ENCODE measurements around the gene PIGN. TPM values are rescaled to one million over a fixed set of nuclear protein-coding genes. Genes with fewer than 3 reads are reported as not detected.

PIGN gene
- total RNA-seq, 1 experiment from 2014 or later: 30.9 TPM

GRCh38 chr18:62175521-62175920 is 11.3 kb downstream of the PIGN start:
- Histone ChIP-seq H3K56ac (ENCODE audit: insufficient read length, low read depth, low read length) (no peak overlapping the region), H4K91ac (ENCODE audit: insufficient read length, low read depth, low read length) (no peak overlapping the region), H3K4ac (ENCODE audit: low read depth, low read length) (no peak overlapping the region), H3K23me2 (ENCODE audit: insufficient read length, low read depth, low read length, poor library complexity, severe bottlenecking) (no peaks in the 10 kb centered on the region), H3K79me2 (ENCODE audit: insufficient read depth, low read length) (no peaks in the 10 kb centered on the region), H2AFZ (ENCODE audit: low read length) (no peak overlapping the region), H3K9me3 (ENCODE audit: control insufficient read depth, low read depth, low read length) (no peaks in the 10 kb centered on the region), H2BK20ac (ENCODE audit: low read depth, low read length, poor library complexity, severe bottlenecking) (no peak overlapping the region), H4K8ac (replicated peaks; ENCODE audit: insufficient read length, low read depth, low read length) (no peak overlapping the region), H2BK5ac (ENCODE audit: insufficient read length, low read length) (no peak overlapping the region), H3T11ph (ENCODE audit: low read length) (no peak overlapping the region), H2AK5ac (ENCODE audit: insufficient read length, low read length) (no peak overlapping the region), H4K5ac (ENCODE audit: insufficient read length, low read depth, low read length) (no peak overlapping the region), H3K14ac (ENCODE audit: insufficient read depth, low read length) (no peak overlapping the region), H3K79me1 (ENCODE audit: insufficient read depth, low read depth, low read length, poor library complexity, severe bottlenecking) (no peaks in the 10 kb centered on the region), H3K27ac (ENCODE audit: insufficient read length, low read depth, low read length) (no peak overlapping the region), H3K9ac (ENCODE audit: extremely low read depth, insufficient read length, low read length) (no peak overlapping the region), H3K27me3 (ENCODE audit: insufficient read depth, low read length) (no peaks in the 10 kb centered on the region), H3K4me1 (ENCODE audit: insufficient read depth, low read length) (no peaks in the 10 kb centered on the region), H2BK12ac (ENCODE audit: insufficient read length, low read depth, low read length) (no peak overlapping the region), H4K20me1 (ENCODE audit: control insufficient read depth, insufficient read depth, insufficient read length) (no peaks in the 10 kb centered on the region), H3K23ac (ENCODE audit: insufficient read length, low read depth, low read length) (no peak overlapping the region), H2BK120ac (ENCODE audit: low read depth, low read length, poor library complexity, severe bottlenecking) (no peak overlapping the region), H2BK15ac (ENCODE audit: low read depth, low read length) (no peak overlapping the region), H3K18ac (ENCODE audit: insufficient read length, low read depth, low read length) (no peak overlapping the region), H3K4me2 (ENCODE audit: insufficient read depth, insufficient read length, low read length) (no peak overlapping the region)
- Mint-ChIP-seq H3K36me3 (ENCODE audit: insufficient read depth in 1 of 3, low read depth in 3 of 3) (no peaks in the 10 kb centered on the region), H3K9me3 (no peaks in the 10 kb centered on the region), H3K4me1 (0 out of 4 replicates have a peak, but pooled peaks cover 0 to 4% of the 10 kb centered on the region in 2 experiments), H3K27me3 (ENCODE audit: low read depth) (no peaks in the 10 kb centered on the region), H3K4me3 (no peak overlapping the region), H3K27ac (no peak overlapping the region)
- no peak for TF ChIP-seq CTCF (conservative IDR thresholded peaks at IDR 0.05)
- WGBS (ENCODE audit: extremely low coverage, insufficient read length, low lambda C conversion rate): no CpG with 5 or more reads among the region's 3 CpGs
- no peak for DNase-seq

Measured in H9 (cell line).